ENCODE results near the gene SFSWAP.

- no peak for TF ChIP-seq EZH2phosphoT487 (IDR thresholded peaks at IDR 0.05; ENCODE audit: insufficient read depth, low read depth)
- TF ChIP-seq EZH2 (IDR thresholded peaks at IDR 0.05; ENCODE audit: insufficient read depth, poor library complexity, severe bottlenecking) = no peak
Observed at GRCh38 chr12:131671276-131671675, 39.6 kb upstream of the SFSWAP start.

All from GM23248 (cell line).